ENCODE measurements around the gene FXYD4. TPM values are rescaled to one million over a fixed set of nuclear protein-coding genes. Genes with fewer than 3 reads are reported as not detected.

Gene FXYD4
- total RNA-seq, 1 experiment from 2014 or later = not detected

DNA sequence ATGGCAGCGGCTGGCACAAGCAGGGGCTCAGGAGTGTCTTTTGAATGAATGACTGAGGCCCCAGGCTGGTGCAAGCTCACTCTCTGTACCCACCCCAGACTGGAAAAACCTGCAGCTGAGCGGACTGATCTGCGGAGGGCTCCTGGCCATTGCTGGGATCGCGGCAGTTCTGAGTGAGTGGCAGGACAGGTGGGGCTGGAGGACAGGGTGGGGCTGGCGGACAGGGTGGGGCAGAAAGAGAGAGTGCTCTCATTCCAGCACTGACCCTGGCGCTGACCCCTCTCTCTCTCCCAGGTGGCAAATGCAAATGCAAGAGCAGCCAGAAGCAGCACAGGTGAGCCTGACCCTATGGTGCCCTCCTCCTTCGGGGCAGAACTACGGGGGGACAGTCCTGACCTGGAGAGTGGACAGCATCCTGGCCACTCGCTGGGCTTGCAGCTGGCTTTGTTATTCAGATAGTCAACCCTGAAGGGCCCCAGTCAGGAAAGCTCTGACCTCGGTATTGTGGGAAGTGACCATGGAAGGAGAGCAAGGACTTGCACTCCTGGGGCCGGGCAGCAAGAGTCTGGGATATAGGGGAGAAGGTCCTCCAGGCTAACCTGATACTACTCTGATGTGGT, 4.1 kb downstream of the FXYD4 start:
- Histone ChIP-seq H3K36me3 (ENCODE audit: control insufficient read depth, insufficient read depth, low read length) (no peaks in the 10 kb centered on the region), H3K9me3 (no peaks in the 10 kb centered on the region), H3K4me3 (ENCODE audit: low read depth, low read length) (no peak overlapping the region), H3K4me1 (peaks cover 31% of the 10 kb centered on the region), H3K27me3 (replicated peaks; ENCODE audit: control insufficient read depth, insufficient read depth, low read length) (no peaks in the 10 kb centered on the region)
- BruUV-seq (replicated peaks) = no TSS peak
- Mint-ChIP-seq H3K27me3 (ENCODE audit: insufficient read depth, unreplicated experiment) (no peaks in the 10 kb centered on the region), H3K36me3 (ENCODE audit: insufficient read depth, unreplicated experiment) (peaks cover 8% of the 10 kb centered on the region), H3K27ac (ENCODE audit: unreplicated experiment) (peak overlapping the region; percentile 20), H3K9me3 (ENCODE audit: unreplicated experiment) (no peaks in the 10 kb centered on the region), H3K4me1 (ENCODE audit: low read depth, unreplicated experiment) (peaks cover 36% of the 10 kb centered on the region), H3K4me3 (ENCODE audit: unreplicated experiment) (no peak overlapping the region)
- DNase-seq = peak; percentile 75 to 86
- TF ChIP-seq, protein P1, sequence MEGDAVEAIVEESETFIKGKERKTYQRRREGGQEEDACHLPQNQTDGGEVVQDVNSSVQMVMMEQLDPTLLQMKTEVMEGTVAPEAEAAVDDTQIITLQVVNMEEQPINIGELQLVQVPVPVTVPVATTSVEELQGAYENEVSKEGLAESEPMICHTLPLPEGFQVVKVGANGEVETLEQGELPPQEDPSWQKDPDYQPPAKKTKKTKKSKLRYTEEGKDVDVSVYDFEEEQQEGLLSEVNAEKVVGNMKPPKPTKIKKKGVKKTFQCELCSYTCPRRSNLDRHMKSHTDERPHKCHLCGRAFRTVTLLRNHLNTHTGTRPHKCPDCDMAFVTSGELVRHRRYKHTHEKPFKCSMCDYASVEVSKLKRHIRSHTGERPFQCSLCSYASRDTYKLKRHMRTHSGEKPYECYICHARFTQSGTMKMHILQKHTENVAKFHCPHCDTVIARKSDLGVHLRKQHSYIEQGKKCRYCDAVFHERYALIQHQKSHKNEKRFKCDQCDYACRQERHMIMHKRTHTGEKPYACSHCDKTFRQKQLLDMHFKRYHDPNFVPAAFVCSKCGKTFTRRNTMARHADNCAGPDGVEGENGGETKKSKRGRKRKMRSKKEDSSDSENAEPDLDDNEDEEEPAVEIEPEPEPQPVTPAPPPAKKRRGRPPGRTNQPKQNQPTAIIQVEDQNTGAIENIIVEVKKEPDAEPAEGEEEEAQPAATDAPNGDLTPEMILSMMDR (IDR thresholded peaks at IDR 0.05; ENCODE audit: insufficient read depth in 1 of 2, low read depth in 1 of 2, low read length in 1 of 2, severe bottlenecking in 1 of 2, unreplicated experiment in 1 of 2) = no peak
- intact Hi-C loops (cut with micrococcal nuclease; ENCODE audit: unreplicated experiment) = loop anchor here (1.0 kb wide), 1 partner anchor 13 kb away; no protein-coding TSS in a partner anchor
- ChIA-PET CTCF (interaction anchor here (0.6 to 0.7 kb wide), 2 partner anchors 49 to 88 kb away, joined by 3 to 6 read pairs; no protein-coding TSS in a partner anchor), POLR2A (no interaction called here)

DNA sequence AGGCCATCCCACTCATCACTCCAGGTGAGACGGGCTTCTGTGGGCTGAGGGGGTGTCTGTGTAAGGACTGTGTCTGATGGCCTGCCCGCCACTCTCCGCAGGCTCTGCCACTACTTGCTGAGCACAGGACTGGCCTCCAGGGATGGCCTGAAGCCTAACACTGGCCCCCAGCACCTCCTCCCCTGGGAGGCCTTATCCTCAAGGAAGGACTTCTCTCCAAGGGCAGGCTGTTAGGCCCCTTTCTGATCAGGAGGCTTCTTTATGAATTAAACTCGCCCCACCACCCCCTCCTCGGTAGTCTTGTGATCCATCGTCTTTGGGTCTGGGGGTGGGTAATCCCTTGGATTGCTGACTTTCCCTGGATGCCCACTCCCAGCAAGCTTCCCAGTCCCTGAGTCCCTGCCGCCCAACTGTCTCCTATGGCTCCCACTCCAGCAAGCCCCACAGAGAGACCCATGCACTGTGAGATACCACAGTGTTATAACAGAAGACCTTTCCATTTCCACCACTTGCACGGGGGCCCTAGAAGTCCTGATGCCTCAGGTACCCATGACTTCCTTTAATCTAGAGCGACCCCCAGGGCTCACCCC, 4.7 kb downstream of the FXYD4 start:
- no peaks in the 10 kb centered on the region for H3K36me3 ChIP-seq (ENCODE audit: control insufficient read depth, insufficient read depth, low read length)
- intact Hi-C loops (cut with micrococcal nuclease; ENCODE audit: unreplicated experiment) = loop anchor here (1.0 kb wide), 1 partner anchor 14 kb away; no protein-coding TSS in a partner anchor
- ChIA-PET CTCF (no interaction called here), POLR2A (no interaction called here)
- no peak for DNase-seq
- Mint-ChIP-seq H3K9me3 (ENCODE audit: unreplicated experiment) (no peaks in the 10 kb centered on the region), H3K4me1 (ENCODE audit: low read depth, unreplicated experiment) (peaks cover 43% of the 10 kb centered on the region), H3K4me3 (ENCODE audit: unreplicated experiment) (no peak overlapping the region), H3K27me3 (ENCODE audit: insufficient read depth, unreplicated experiment) (no peaks in the 10 kb centered on the region), H3K27ac (ENCODE audit: unreplicated experiment) (peak overlapping the region; percentile 79), H3K36me3 (ENCODE audit: insufficient read depth, unreplicated experiment) (peaks cover 14% of the 10 kb centered on the region)
- H3K4me3 ChIP-seq (ENCODE audit: low read depth, low read length) = no peak overlapping the region
- TF ChIP-seq, protein P1 (IDR thresholded peaks at IDR 0.05; ENCODE audit: insufficient read depth in 1 of 2, low read depth in 1 of 2, low read length in 1 of 2, severe bottlenecking in 1 of 2, unreplicated experiment in 1 of 2) = no peak
- peaks cover 31% of the 10 kb centered on the region for H3K4me1 ChIP-seq
- no peaks in the 10 kb centered on the region for H3K9me3 ChIP-seq
- no TSS peak for BruUV-seq (replicated peaks)
- no peaks in the 10 kb centered on the region for H3K27me3 ChIP-seq (replicated peaks; ENCODE audit: control insufficient read depth, insufficient read depth, low read length)

DNA sequence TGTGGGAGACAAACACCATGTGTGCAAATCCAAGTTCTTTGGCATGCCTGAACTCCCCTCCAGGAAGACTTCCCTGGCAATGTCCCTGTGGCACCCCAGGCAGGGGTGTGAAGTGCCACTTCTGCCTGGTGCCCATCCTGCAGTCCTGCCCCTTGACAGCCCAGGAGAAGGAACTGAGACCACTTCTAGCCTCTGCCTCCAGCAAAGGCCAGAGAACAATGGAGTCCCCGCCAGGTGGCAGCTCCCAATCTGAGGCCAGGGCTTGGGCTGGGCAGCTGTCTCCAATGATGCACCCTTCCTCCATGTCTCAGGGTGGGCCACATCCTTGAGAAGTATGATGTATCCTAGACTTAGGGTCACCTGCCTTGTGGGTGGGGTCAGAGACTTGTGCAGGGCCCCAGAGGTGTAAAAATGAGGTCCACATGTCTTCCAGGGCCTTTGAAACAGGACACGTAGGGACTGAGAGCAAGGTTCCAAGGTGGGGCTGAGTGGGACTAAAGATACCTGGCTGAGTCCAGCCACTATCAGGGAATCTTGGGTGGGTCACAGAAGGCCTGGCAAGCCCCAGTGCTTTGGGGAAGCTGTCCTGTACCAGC, 5.5 kb downstream of the FXYD4 start:
- TF ChIP-seq, protein P1 (IDR thresholded peaks at IDR 0.05; ENCODE audit: insufficient read depth in 1 of 2, low read depth in 1 of 2, low read length in 1 of 2, severe bottlenecking in 1 of 2, unreplicated experiment in 1 of 2) = no peak
- no peak for DNase-seq
- Histone ChIP-seq H3K9me3 (no peaks in the 10 kb centered on the region), H3K27me3 (replicated peaks; ENCODE audit: control insufficient read depth, insufficient read depth, low read length) (no peaks in the 10 kb centered on the region), H3K36me3 (ENCODE audit: control insufficient read depth, insufficient read depth, low read length) (no peaks in the 10 kb centered on the region), H3K4me1 (peaks cover 31% of the 10 kb centered on the region), H3K4me3 (ENCODE audit: low read depth, low read length) (no peak overlapping the region)
- no TSS peak for BruUV-seq (replicated peaks)
- Mint-ChIP-seq H3K4me3 (ENCODE audit: unreplicated experiment) (peak overlapping the region; percentile 2), H3K27ac (ENCODE audit: unreplicated experiment) (peak overlapping the region; percentile 79), H3K4me1 (ENCODE audit: low read depth, unreplicated experiment) (peaks cover 44% of the 10 kb centered on the region), H3K36me3 (ENCODE audit: insufficient read depth, unreplicated experiment) (peaks cover 15% of the 10 kb centered on the region), H3K9me3 (ENCODE audit: unreplicated experiment) (no peaks in the 10 kb centered on the region), H3K27me3 (ENCODE audit: insufficient read depth, unreplicated experiment) (no peaks in the 10 kb centered on the region)
- CTCF ChIA-PET = interaction anchor here (0.6 kb wide), 1 partner anchor 116 kb away, joined by 4 read pairs; no protein-coding TSS in a partner anchor
- intact Hi-C loops (cut with micrococcal nuclease; ENCODE audit: unreplicated experiment) = loop anchor here (1.0 kb wide), 1 partner anchor 15 kb away; no protein-coding TSS in a partner anchor
- POLR2A ChIA-PET = no interaction called here
